GM12873 (cell line): ENCODE data around the gene SERINC4.

Experiments used
- CTCF ChIP-seq: IDR thresholded peaks from 2 replicates; pipeline ENCODE4 v1.5.1; 2012; ENCODE audit warnings: low read depth, mild to moderate bottlenecking, moderate library complexity, low read length, control low read depth; ENCODE audit not compliant: insufficient read depth; ENCODE audit errors: missing control alignments

SERINC4 gene

GRCh38 chr15:43821505-43821904 is 21.5 kb upstream of the SERINC4 start:
- TF ChIP-seq CTCF = no peak

GRCh38 chr15:43808960-43809678 is 9.1 kb upstream of the SERINC4 start:
- TF ChIP-seq CTCF = no peak

GRCh38 chr15:43808435-43808950 is 8.5 kb upstream of the SERINC4 start:
- no peak for TF ChIP-seq CTCF

GRCh38 chr15:43800286-43801141 is 494 bp upstream of the SERINC4 start, which contains the start of gene HYPK:
TSS of gene HYPK (plus strand) at chr15:43800599. CDS start at chr15:43800623, 24 bp downstream.
- no peak for TF ChIP-seq CTCF

- no peak for TF ChIP-seq CTCF
These were observed 643 bp downstream of the SERINC4 start for GRCh38 chr15:43799209-43799944.

GRCh38 chr15:43796566-43796965 is 3.5 kb downstream of the SERINC4 start:
- TF ChIP-seq CTCF = no peak
